Measurements from ENCODE around the gene INHBE. TPM values are rescaled to one million over a fixed set of nuclear protein-coding genes. Genes with fewer than 3 reads are reported as not detected.
"Not testable (repeated sequence)": the region's sequence is repeated elsewhere in the genome, so short reads cannot be mapped to it uniquely, and the experiment has no call there.

INHBE gene
- total RNA-seq, 1 donor from 2014 or later = not detected

DNA sequence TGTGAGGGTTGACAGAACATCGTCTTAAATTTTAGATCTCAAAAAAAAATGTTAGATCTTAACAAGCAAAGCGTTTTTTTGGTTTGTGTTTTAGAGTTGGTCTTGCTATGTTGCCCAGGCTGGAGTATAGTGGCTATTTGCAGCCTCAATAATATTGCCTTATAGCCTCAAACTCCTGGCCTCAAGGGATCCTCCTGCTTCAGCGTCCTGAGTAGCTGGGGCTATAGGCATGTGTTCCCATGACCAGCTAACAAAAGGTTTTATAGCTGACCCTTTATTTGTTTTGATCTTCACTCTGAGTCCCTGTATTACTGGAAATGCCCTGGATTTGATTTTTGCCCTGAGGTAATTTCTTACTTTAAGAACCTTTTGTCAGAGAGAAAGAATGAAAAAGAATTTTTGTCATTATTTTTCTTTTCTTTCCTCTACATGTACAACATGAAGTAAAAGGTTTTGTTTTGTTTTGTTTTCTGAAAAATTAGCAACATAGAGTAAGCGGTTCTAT lies 15.3 kb upstream of the INHBE start:
- no peak for DNase-seq (ENCODE audit: low read depth in 2 of 2)

- DNase-seq (ENCODE audit: low read depth in 2 of 2) = not testable (repeated sequence)
Observed at GRCh38 chr12:57441393-57441792, 13.7 kb upstream of the INHBE start.

DNA sequence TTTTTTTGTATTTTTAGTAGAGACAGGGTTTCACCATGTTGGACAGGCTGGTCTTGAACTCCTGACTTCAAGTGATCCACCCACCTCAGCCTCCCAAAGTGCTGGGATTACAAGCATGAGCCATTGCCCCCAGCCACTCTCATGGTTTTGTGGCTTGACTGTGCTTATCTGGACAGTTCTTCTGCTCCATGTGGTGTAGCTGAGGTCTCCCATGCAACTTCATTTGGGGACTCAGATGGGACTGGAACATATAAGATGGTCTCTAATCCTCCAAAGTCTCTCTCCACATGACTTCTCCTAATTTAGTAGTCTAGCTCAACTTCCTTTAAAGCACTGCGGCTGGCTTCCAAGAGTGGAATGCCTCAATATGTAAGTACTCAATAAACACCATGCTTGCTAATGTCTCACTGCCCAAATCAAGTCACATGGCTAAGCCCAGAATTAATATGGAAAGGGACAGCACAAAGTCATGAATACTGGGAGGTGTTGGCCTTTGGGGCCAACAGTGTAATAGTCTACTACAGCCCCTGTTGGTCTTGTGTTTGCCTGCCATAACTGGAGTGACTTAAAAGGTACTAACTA lies 13.2 kb upstream of the INHBE start:
- no peak for DNase-seq (ENCODE audit: low read depth in 2 of 2)

DNA sequence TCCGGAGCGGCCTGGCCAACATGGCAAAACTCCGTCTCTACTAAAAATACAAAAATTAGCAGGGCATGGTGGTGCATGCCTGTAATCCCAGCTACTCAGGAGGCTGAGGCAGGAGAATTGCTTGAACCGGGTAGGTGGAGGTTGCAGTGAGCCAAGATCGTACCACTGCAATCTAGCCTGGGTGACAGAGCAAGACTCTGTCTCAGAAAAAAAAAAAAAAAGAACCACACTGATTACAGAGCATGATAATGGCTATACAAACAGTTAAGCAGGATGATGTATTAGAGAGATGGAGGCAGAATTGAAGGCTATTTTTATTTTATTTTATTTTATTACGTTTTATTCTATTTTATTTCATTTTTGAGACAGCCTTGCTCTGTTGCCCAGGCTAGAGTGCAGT lies 10.8 kb upstream of the INHBE start:
- DNase-seq (ENCODE audit: low read depth in 2 of 2) = not testable (repeated sequence)

- no peak for DNase-seq (ENCODE audit: low read depth in 2 of 2)
Observed at GRCh38 chr12:57444744-57445143, 10.4 kb upstream of the INHBE start.

DNA sequence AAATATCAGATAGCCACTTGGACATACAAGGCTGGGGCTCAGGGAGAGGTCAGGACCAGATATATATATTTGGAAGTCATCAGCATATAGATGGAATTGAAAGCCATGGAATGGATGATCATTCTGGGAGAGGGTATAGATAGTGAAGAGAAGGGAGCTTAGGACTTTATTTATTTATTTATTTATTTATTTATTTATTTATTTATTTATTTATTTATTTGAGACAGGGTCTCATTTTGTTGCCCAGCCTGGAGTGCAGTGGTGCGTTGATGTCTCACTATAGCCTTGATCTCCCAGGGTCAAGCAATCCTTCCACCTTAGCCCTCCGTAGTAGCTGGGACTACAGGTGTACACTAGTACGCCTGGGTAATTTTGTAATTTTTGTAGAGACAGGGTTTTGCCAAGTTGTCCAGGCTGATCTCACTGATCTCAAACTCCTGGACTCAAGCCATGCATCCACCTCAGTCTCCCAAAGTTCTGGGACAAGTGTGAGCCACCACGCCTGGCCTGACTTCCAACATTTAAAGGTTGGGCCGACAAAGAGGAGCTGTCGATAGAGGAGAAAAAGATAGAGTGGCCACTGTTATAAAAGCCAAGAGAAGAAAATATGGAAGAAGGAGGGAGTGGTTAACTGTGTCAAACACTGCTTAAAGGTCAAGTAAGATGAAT lies 8.7 kb upstream of the INHBE start:
- DNase-seq (ENCODE audit: low read depth in 2 of 2) = no peak

- DNase-seq (ENCODE audit: low read depth in 2 of 2) = no peak
Observed at GRCh38 chr12:57448669-57449068, 6.4 kb upstream of the INHBE start.

GRCh38 chr12:57449375-57449774 lies 5.7 kb upstream of the INHBE start:
- no peak for DNase-seq (ENCODE audit: low read depth in 2 of 2)

DNA sequence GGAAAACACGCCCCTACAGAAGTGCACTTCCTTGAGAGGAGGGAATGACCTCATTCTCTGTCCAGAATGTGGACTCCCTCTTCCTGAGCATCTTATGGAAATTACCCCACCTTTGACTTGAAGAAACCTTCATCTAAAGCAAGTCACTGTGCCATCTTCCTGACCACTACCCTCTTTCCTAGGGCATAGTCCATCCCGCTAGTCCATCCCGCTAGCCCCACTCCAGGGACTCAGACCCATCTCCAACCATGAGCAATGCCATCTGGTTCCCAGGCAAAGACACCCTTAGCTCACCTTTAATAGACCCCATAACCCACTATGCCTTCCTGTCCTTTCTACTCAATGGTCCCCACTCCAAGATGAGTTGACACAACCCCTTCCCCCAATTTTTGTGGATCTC lies 5.0 kb upstream of the INHBE start:
- no peak for DNase-seq (ENCODE audit: low read depth in 2 of 2)

- DNase-seq (ENCODE audit: low read depth in 2 of 2) = no peak
Observed at GRCh38 chr12:57451233-57451778, 3.8 kb upstream of the INHBE start.

DNA sequence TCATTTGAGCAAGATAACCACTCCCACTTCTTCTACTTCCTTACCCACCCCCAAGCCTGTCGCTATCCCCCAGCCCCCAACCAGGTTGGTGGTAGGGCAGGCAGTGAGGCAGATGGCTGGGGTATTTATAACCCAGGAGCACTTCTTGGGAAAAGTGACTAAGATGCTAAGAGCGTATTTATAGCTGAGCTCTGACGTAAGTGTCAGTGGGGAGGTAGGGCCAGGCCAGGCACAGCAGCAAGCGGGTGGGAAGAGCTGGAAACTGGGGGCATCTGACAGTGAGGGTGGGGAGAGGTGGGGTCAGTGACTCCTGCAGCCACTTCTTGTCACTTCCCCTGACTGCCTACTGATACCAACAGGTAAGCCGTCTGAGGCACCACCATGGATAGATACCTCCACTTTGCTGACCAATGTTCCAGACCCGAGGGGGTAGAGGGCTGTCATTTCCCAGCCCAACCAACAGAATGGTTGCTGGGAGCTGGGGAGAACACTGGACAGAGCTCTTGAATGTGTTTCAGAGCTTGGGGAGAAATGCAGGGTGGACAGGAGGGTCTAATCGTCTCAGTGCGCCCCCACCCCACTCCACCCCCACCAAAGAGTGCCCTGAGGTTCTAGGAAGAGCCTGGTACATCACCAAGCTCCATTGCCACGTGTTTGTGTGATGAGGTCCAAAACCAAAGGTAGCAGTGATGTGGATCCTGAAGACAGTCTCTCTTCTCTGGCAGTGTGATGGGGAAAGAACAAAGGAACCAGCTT lies 2.7 kb upstream of the INHBE start:
- DNase-seq (ENCODE audit: low read depth in 2 of 2) = peak in 1 of 2 donors; percentile 87

DNA sequence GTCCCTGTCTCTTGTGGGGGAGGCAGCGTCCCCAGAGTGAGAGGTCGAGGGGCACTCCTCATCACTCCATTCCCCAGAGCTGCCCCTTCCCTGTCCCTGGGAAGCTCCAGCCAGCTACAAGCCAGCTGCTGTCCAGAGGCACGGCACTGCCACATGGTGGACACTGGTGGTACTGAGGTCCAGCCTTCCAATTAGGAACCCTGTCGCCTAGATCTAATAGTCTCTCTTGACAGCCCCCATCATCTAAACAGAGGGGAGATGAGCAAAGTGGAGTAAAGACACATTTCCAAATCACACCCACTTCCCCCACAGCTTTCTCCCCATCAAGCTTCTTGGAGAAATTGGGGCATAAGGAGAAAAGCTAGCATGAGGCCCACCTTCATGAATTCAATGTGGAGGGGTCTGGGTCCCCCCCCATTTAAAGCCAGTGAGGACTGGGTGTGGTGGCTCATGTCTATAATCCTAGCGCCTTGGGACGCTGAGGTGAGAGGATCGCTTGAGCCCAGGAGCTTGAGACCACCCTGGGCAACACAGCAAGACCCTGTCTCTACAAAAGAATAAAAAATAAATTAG lies 2.1 kb upstream of the INHBE start:
- DNase-seq (ENCODE audit: low read depth in 2 of 2) = peak; percentile 84 to 85

DNA sequence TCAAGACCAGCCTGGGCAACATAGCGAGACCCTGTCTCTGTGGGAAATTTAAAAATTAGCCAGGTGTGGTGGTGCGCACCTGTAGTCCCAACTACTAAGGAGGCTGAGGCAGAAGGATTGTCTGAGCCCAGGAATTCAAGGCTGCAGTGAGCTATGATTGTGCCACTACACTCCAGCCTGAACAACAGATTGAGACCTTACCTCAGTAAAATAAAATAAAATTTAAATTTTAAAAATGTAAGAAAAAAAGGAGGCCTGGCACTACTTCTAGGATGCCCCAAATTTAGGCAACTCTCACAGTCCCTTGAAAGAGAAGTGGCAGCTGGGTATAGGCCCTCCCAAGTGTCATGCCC lies 918 bp upstream of the INHBE start:
- DNase-seq (ENCODE audit: low read depth in 2 of 2) = no peak

- DNase-seq (ENCODE audit: low read depth in 2 of 2) = no peak
Observed at GRCh38 chr12:57455374-57456144, 452 bp downstream of the INHBE start.

- peak; percentile 54 to 60 for DNase-seq (ENCODE audit: low read depth in 2 of 2)
Observed at GRCh38 chr12:57456145-57456700, 1.1 kb downstream of the INHBE start.

DNA sequence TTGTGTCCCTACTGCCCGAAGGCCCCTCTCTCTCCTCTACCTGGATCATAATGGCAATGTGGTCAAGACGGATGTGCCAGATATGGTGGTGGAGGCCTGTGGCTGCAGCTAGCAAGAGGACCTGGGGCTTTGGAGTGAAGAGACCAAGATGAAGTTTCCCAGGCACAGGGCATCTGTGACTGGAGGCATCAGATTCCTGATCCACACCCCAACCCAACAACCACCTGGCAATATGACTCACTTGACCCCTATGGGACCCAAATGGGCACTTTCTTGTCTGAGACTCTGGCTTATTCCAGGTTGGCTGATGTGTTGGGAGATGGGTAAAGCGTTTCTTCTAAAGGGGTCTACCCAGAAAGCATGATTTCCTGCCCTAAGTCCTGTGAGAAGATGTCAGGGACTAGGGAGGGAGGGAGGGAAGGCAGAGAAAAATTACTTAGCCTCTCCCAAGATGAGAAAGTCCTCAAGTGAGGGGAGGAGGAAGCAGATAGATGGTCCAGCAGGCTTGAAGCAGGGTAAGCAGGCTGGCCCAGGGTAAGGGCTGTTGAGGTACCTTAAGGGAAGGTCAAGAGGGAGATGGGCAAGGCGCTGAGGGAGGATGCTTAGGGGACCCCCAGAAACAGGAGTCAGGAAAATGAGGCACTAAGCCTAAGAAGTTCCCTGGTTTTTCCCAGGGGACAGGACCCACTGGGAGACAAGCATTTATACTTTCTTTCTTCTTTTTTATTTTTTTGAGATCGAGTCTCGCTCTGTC lies 1.8 kb downstream of the INHBE start:
- DNase-seq (ENCODE audit: low read depth in 2 of 2) = no peak

- DNase-seq (ENCODE audit: low read depth in 2 of 2) = no peak
Observed at GRCh38 chr12:57458665-57459054, 3.6 kb downstream of the INHBE start.

GRCh38 chr12:57459055-57459749 lies 4.1 kb downstream of the INHBE start:
- peak; percentile 95 to 98 for DNase-seq (ENCODE audit: low read depth in 2 of 2)

DNA sequence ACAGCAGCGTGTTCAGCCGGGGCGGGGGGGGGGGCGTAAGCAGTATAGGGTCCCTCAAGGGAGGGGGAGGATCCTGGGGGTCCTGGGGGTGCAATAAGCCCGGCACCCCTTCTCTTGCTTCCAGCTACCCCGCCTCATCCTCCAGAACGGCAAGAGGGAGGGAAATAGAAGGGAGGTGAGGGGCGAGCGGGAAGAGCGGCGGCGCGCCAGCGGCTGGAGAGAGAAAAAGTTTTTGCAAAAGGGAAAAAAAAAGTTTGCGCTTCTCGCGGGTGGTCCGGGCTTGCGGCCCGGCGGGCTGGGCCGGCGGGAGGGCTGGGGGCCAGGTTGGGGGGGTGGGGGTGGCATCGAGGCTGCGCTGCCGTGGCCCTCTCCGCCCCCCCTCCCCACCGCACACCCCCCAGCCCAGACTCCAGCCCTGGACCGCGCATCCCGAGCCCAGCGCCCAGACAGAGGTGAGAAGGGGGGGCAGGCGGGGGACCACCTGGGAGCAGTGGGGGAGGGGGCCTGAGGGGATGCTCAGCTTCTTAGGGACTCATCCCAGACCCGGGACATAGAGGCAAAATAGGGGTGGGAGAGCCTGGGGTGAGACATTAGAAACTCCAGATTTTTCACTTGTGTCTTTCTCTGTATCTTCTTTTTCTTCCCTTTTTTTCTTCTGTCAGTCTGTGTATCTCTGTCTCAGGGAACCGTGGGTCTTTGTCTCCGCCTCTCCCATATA lies 4.8 kb downstream of the INHBE start, which contains the start of gene GLI1:
TSS of gene GLI1 (plus strand) at position 36 of the 718 bp plus-strand sequence. CDS start 3,907 bp downstream, outside the sequence.
- DNase-seq (ENCODE audit: low read depth in 2 of 2) = no peak
